PC-9 (cell line): ENCODE data around the gene KRT78. TPM values are rescaled to one million over a fixed set of nuclear protein-coding genes. Genes with fewer than 3 reads are reported as not detected.
"Not testable (repeated sequence)": the region's sequence is repeated elsewhere in the genome, so short reads cannot be mapped to it uniquely, and the experiment has no call there.

Experiments
- BruUV-seq: library from RNA; stranded (reverse); fragments of 400-500 nt; replicated peaks from 2 replicates; lab custom pipeline; 2021; lab: Mats Ljungman, UMichigan
- CTCF ChIA-PET: fragments of 300-600 bp; sonication (Branson Sonifier 250); formaldehyde crosslinking; loops from one replicate; lab custom pipeline; 2022; ENCODE audit warnings: antibody characterized with exemption; lab: Charles Lee
- POLR2A ChIA-PET: fragments of 300-600 bp; sonication (Branson Sonifier 250); formaldehyde crosslinking; loops from one replicate; lab custom pipeline; 2022; ENCODE audit warnings: antibody characterized with exemption; ENCODE audit not compliant: unreplicated experiment; lab: Charles Lee
- DNase-seq, 2 experiments: peaks; one replicate each; pipeline versions ENCODE4 v3.0.0 to v3.0.0-alpha.2; 2015 to 2022; ENCODE audit warnings: mixed read lengths in 1 of 2
- H2AFZ ChIP-seq: fragments of 200-600 bp; sonication (generic); 2 replicates; pipeline ENCODE4 v1.8.1; 2017; ENCODE audit warnings: antibody characterized with exemption
- H3F3A ChIP-seq: fragments of 200-600 bp; sonication (generic); 2 replicates; pipeline ENCODE4 v1.8.1; 2017; ENCODE audit warnings: antibody characterized with exemption, mild to moderate bottlenecking, low read depth; ENCODE audit not compliant: insufficient read depth
- H3K27ac ChIP-seq: fragments of 200-600 bp; sonication (generic); 2 replicates; pipeline ENCODE4 v1.6.1; 2016; ENCODE audit warnings: mixed run types
- H3K27me3 ChIP-seq: fragments of 200-600 bp; sonication (generic); 2 replicates; pipeline ENCODE4 v1.6.1; 2016; ENCODE audit warnings: low read depth, mixed run types; ENCODE audit not compliant: insufficient read depth
- H3K36me3 ChIP-seq: fragments of 200-600 bp; sonication (generic); 2 replicates; pipeline ENCODE4 v1.6.1; 2016; ENCODE audit warnings: low read depth, mixed run types
- H3K4me1 ChIP-seq: fragments of 200-600 bp; sonication (generic); replicated peaks from 2 replicates; pipeline ENCODE4 v1.6.1; 2016; ENCODE audit warnings: mixed run types; ENCODE audit not compliant: insufficient read depth
- H3K4me2 ChIP-seq: fragments of 200-600 bp; sonication (generic); 2 replicates; pipeline ENCODE4 v1.6.1; 2017; ENCODE audit warnings: mixed run types
- H3K4me3 ChIP-seq: fragments of 200-600 bp; sonication (generic); 2 replicates; pipeline ENCODE4 v1.6.1; 2016; ENCODE audit warnings: mixed run types
- H3K79me2 ChIP-seq: fragments of 200-600 bp; sonication (generic); 2 replicates; pipeline ENCODE4 v1.6.1; 2017; ENCODE audit warnings: low read depth, mixed run types
- H3K9me2 ChIP-seq: fragments of 200-600 bp; sonication (generic); 2 replicates; pipeline ENCODE4 v1.8.1; 2017; ENCODE audit warnings: mild to moderate bottlenecking; ENCODE audit not compliant: insufficient read depth
- H3K9me3 ChIP-seq: fragments of 200-600 bp; sonication (generic); 2 replicates; pipeline ENCODE4 v1.8.1; 2016; ENCODE audit warnings: low read depth; ENCODE audit not compliant: insufficient read depth
- H4K20me1 ChIP-seq: fragments of 200-600 bp; sonication (generic); 2 replicates; pipeline ENCODE4 v1.8.1; 2017; ENCODE audit not compliant: insufficient read depth
- EZH2 ChIP-seq: fragments of 200-600 bp; sonication (generic); IDR thresholded peaks from 2 replicates; pipeline ENCODE4 v1.8.0; 2017; ENCODE audit warnings: antibody characterized with exemption, low read depth
- intact Hi-C: fragments of 100-400 bp; cut with micrococcal nuclease; formaldehyde crosslinking; loops from one replicate; pipeline ENCODE4 v1.10.0; 2022; ENCODE audit not compliant: unreplicated experiment
- total RNA-seq: library from RNA; stranded (reverse); gene quantifications from 2 replicates; pipeline ENCODE4 v1.2.3, GENCODE V29; 2021
- TF ChIP-seq, protein P1 (sequence below): fragments of 200-600 bp; sonication (generic); conservative IDR thresholded peaks from 2 replicates; pipeline ENCODE4 v1.6.1; 2017; ENCODE audit warnings: mixed run types, antibody characterized with exemption, mild to moderate bottlenecking, moderate library complexity

KRT78 gene
- total RNA-seq, 1 experiment from 2014 or later = 1.5 TPM

DNA sequence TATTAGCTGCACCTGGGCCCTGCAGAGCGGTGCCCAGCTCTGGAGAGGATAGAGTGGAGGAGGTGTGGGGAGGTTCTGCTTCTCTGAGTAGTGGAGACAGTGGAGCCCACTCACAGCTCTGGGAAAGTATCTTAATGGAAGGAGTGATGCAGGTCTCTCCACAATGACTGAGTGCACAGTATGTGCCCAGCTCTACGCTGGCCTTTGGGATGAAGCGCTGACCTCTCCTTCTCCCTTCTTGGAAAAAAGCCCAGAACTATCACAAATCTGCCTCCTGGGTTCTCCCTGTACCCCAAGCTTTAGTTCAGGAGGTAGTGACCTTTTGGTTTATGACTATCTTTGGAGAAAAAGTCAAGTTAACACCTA, 52.4 kb downstream of the KRT78 start:
- H3K27ac ChIP-seq = no peak overlapping the region
- no peaks in the 10 kb centered on the region for H3K27me3 ChIP-seq
- ChIA-PET CTCF (interaction anchor here (0.7 kb wide), 1 partner anchor 217 kb away, joined by 3 read pairs; no protein-coding TSS in a partner anchor), POLR2A (no interaction called here)
- TF ChIP-seq, protein P1, sequence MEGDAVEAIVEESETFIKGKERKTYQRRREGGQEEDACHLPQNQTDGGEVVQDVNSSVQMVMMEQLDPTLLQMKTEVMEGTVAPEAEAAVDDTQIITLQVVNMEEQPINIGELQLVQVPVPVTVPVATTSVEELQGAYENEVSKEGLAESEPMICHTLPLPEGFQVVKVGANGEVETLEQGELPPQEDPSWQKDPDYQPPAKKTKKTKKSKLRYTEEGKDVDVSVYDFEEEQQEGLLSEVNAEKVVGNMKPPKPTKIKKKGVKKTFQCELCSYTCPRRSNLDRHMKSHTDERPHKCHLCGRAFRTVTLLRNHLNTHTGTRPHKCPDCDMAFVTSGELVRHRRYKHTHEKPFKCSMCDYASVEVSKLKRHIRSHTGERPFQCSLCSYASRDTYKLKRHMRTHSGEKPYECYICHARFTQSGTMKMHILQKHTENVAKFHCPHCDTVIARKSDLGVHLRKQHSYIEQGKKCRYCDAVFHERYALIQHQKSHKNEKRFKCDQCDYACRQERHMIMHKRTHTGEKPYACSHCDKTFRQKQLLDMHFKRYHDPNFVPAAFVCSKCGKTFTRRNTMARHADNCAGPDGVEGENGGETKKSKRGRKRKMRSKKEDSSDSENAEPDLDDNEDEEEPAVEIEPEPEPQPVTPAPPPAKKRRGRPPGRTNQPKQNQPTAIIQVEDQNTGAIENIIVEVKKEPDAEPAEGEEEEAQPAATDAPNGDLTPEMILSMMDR = no peak
- TF ChIP-seq EZH2 = no peak
- no TSS peak for BruUV-seq
- no peak for DNase-seq
- peaks cover 65% of the 10 kb centered on the region for H3K4me1 ChIP-seq
- no peaks in the 10 kb centered on the region for H3K9me2 ChIP-seq
- H3K4me2 ChIP-seq = no peak overlapping the region
- peaks cover 44% of the 10 kb centered on the region for H3F3A ChIP-seq
- H3K36me3 ChIP-seq = no peaks in the 10 kb centered on the region
- H4K20me1 ChIP-seq = no peaks in the 10 kb centered on the region
- no peak overlapping the region for H3K4me3 ChIP-seq
- no peaks in the 10 kb centered on the region for H3K9me3 ChIP-seq
- no peak overlapping the region for H2AFZ ChIP-seq
- no peaks in the 10 kb centered on the region for H3K79me2 ChIP-seq
- intact Hi-C loops = no loop called here

DNA sequence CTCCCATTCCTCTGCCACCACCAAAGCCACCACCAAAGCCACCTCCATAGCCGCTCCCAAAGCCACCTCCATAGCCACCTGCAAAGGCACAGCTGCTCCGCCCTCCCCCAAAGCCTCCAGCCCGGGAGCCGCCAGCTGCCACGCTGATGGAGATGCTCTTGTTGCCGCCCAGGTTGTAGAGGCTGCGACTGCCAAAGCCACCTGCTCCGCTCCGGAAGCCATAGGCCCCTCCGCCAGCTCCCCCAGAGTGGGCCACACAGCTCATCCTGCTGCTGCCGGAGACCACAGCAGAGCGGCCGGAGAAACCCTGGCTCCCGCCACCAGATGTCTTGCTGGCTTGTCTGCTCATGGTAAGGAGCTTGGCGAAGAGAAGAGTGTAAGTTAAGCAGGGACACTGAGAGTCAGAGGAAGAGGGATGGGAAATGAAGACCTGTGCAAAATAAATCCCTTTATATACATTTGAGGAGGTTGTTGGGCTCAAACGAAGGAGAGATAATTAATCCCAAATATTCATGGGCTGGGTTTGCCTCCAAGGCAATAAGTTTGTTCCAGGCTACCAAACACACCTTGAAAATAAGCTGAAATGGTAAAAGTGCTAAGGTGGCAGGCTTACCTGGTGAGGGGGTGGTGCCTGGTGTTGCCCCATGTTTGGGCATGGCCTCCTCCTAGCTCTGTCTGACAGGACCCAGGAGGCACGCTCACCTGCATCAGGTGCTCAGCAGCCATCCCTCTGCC, 52.9 kb downstream of the KRT78 start, which contains the start of gene KRT3:
Gene KRT3, minus strand, starts transcription at position 424 of the 735 bp plus-strand sequence. Its CDS starts 75 bp downstream, at position 349.
- ChIA-PET CTCF (interaction anchor here (0.7 kb wide), 1 partner anchor 216 kb away, joined by 3 read pairs; no protein-coding TSS in a partner anchor), POLR2A (no interaction called here)
- H3K27ac ChIP-seq = peak within 1 kb of the TSS; percentile 56
- no peak for TF ChIP-seq EZH2
- TF ChIP-seq, protein P1 = no peak
- H3F3A ChIP-seq = peaks cover 38% of the 10 kb centered on the region
- BruUV-seq = no TSS peak
- no peaks in the 10 kb centered on the region for H3K27me3 ChIP-seq
- H3K4me3 ChIP-seq = no peak within 1 kb of the TSS
- no peaks in the 10 kb centered on the region for H3K79me2 ChIP-seq
- H3K9me3 ChIP-seq = no peaks in the 10 kb centered on the region
- H3K4me2 ChIP-seq = peak within 1 kb of the TSS; percentile 20
- no peak for DNase-seq
- H3K9me2 ChIP-seq = no peaks in the 10 kb centered on the region
- H3K4me1 ChIP-seq = peaks cover 59% of the 10 kb centered on the region
- H4K20me1 ChIP-seq = no peaks in the 10 kb centered on the region
- no peaks in the 10 kb centered on the region for H3K36me3 ChIP-seq
- no peak within 1 kb of the TSS for H2AFZ ChIP-seq
- intact Hi-C loops = no loop called here

DNA sequence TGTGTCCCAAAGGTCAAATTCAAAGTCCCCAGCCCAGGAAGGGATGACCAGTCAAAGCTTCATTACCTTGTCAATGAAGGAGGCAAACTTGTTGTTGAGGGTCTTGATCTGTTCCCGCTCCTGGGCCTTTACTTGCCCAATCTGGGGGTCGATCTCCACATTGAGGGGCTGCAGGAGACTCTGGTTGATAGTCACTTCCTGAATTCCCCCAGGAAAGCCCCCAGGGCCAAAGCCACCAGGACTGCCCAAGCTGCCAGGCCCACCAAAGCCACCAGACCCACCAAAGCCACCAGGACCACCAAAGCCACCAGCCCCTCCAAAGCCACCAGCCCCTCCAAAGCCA, 53.5 kb downstream of the KRT78 start:
- POLR2A ChIA-PET, H2AFZ ChIP-seq, DNase-seq, intact Hi-C loops, H3K9me2 ChIP-seq, H3K27ac ChIP-seq, H3K36me3 ChIP-seq, H3K9me3 ChIP-seq, CTCF ChIA-PET, H3K4me3 ChIP-seq, H3K27me3 ChIP-seq, H3K79me2 ChIP-seq, H4K20me1 ChIP-seq, BruUV-seq: not testable (repeated sequence)
- peak overlapping the region; percentile 20; the same call in 1 of the 2 replicates for H3K4me2 ChIP-seq
- H3K4me1 ChIP-seq = peaks cover 54% of the 10 kb centered on the region
- H3F3A ChIP-seq = peaks cover 33% of the 10 kb centered on the region
